ENCODE data around the gene SCGB1D2.
"Not testable (repeated sequence)": the region's sequence is repeated elsewhere in the genome, so short reads cannot be mapped to it uniquely, and the experiment has no call there.

Gene SCGB1D2

GRCh38 chr11:62242021-62242420 lies at the start of gene SCGB1D2:
Gene SCGB1D2 (plus strand): TSS chr11:62242239. CDS start chr11:62242308, 69 bp downstream.
- DNase-seq = peak in 15 of 56 donors; percentile 3 to 58 (median 9)

- no peak for DNase-seq
Measured at GRCh38 chr11:62193952-62194351, 48.1 kb upstream of the SCGB1D2 start.

- DNase-seq = not testable (repeated sequence)
Measured at GRCh38 chr11:62195010-62195409, 47.0 kb upstream of the SCGB1D2 start.

DNA sequence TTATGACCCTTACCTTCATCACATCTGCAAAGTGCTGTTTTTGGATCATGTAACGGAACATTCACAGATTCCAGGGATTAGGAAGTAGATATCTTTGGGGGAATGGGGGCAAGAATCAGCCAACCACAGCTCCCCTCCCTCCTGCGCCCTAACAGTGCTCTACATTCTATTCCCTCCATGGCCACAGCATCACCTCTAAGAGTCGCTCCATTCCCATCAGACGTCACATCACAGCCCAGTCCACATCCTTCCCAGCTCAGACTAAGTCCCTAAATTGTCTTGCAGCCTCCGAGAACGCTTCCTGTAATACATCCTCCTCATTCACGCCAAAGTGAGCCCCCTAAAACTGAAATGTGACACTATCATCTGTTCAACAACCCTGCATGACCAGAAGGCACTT lies 46.1 kb upstream of the SCGB1D2 start:
- DNase-seq = no peak

DNA sequence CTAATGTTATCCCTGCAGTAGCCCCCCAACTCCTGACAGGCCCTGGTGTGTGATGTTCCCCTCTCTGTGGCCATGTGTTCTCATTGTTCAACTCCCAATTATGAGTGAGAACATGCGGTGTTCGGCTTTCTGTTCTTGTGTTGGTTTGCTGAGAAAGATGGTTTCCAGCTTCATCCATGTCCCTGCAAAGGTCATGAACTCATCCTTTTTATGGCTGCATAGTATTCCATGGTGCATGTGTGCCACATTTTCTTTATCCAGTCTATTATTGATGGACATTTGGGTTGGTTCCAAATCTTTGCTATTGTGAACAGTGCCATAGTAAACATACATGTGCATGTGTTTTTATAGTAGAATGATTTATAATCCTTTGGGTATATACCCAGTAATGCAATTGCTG lies 44.6 kb upstream of the SCGB1D2 start:
- not testable (repeated sequence) for DNase-seq

GRCh38 chr11:62201376-62201775 lies 40.7 kb upstream of the SCGB1D2 start:
- no peak for DNase-seq

GRCh38 chr11:62202910-62203309 lies 39.1 kb upstream of the SCGB1D2 start:
- no peak for DNase-seq

- DNase-seq = no peak
Measured at GRCh38 chr11:62204430-62204829, 37.6 kb upstream of the SCGB1D2 start.

- DNase-seq = no peak
Measured at GRCh38 chr11:62205441-62205840, 36.6 kb upstream of the SCGB1D2 start.

DNA sequence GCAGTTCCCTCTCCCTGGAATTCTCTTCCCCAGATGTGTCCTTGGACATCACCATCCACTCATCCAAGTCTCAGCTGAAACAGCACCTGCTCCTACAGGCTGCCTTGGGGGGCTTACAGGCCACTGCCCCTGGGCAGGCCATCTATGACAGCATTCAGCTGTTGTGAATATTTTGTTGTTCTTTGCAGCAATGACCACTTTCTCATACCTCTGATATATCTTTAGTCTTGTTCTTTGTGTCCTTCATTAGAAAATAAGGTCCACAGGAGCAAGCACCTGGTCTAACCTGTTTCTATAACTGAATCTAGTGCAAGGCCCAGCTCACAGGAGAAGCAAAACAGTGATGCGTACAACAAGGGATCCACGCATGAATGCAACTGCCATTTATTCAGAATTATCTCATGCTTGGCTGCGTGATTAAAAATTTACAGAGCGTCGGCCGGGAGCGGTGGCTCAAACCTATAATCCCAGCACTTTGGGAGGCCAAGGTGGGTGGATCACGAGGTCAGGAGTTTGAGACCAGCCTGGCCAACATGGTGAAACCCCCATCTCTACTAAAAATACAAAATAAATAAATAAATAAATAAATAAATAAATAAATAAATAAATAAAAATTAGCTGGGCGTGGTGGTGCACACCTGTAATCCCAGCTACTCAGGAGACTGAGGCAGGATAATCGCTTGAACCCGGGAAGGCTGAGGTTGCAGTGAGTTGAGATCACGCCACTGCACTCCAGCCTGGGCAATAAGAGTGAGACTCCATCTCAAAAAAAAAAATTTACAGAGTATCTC lies 35.6 kb upstream of the SCGB1D2 start:
- not testable (repeated sequence) for DNase-seq

- DNase-seq = no peak
Measured at GRCh38 chr11:62208785-62209144, 33.3 kb upstream of the SCGB1D2 start.

DNA sequence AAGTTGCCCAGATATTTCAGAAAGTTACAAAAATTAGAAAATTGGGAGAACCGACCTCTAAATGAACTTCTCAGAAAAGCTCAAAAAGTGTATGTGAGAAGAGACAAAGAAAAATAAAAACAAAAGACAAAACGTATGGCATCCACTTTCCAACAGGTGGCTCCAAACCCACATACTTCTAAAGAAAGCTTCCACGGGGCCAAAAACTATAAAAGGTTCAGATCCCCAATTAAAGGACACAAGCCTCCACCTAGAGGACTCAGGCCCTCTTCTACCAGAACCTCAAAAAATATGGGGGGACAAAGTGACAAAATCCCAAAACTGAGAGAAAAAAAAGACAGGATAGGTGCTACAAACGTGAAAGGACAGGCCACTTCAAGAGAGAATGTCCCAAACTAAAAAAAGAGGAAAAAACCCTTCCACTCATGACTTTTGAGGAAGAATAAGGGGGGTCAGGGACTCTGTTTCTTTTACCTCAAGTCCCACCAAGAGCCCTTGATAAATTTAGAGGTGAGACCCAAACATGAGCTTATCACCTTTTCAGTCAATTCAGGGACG lies 24.8 kb upstream of the SCGB1D2 start:
- DNase-seq = no peak

- DNase-seq = no peak
Measured at GRCh38 chr11:62221498-62221897, 20.5 kb upstream of the SCGB1D2 start.

- no peak for DNase-seq
Measured at GRCh38 chr11:62223095-62223494, 18.9 kb upstream of the SCGB1D2 start.

GRCh38 chr11:62233730-62234129 lies 8.3 kb upstream of the SCGB1D2 start:
- no peak for DNase-seq

DNA sequence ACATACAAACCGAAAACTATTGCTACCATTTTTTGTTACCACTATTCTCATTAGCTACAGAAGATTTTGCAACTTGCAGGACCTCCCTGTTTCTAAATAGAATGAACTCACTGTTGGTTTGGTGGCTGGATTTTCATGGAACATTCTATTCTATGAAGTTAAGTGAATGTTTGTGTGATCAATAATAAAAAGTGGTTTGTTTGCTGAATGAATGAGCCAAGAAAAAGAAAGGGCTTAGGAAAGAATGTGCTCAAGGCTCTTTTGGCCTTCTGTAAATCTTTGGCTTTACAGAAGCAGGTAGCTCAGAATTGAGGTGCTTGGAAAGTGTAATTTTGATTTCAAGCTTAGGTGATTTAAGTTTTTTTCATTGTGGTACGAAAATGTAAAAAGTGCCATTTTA lies 5.9 kb upstream of the SCGB1D2 start:
- no peak for DNase-seq

GRCh38 chr11:62237499-62237898 lies 4.5 kb upstream of the SCGB1D2 start:
- DNase-seq = no peak

DNA sequence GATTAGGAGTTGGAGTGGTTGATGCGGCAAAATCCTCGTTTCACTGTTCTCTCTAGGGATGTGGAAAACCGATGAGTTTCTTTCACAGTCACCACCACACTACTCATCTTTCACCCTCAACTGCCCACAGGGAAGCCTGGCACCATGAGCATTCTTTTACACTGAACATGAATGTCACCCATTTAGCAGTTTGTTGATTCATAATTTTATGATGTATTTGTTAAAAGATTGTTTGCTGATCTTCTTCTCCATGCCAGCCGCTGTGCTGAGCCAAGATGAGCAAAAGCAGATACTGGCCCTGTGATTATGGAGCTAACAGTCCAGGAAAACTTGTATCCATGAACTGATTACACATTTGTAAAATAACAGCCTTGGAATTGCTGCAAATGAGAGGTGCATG lies 3.9 kb upstream of the SCGB1D2 start:
- no peak for DNase-seq

GRCh38 chr11:62241095-62241494 lies 944 bp upstream of the SCGB1D2 start:
- DNase-seq = no peak

- peak in 1 of 56 donors; percentile 8 for DNase-seq
Measured at GRCh38 chr11:62245271-62245753, 3.3 kb downstream of the SCGB1D2 start.

- no peak for DNase-seq
Measured at GRCh38 chr11:62251698-62252097, 9.7 kb downstream of the SCGB1D2 start.

DNA sequence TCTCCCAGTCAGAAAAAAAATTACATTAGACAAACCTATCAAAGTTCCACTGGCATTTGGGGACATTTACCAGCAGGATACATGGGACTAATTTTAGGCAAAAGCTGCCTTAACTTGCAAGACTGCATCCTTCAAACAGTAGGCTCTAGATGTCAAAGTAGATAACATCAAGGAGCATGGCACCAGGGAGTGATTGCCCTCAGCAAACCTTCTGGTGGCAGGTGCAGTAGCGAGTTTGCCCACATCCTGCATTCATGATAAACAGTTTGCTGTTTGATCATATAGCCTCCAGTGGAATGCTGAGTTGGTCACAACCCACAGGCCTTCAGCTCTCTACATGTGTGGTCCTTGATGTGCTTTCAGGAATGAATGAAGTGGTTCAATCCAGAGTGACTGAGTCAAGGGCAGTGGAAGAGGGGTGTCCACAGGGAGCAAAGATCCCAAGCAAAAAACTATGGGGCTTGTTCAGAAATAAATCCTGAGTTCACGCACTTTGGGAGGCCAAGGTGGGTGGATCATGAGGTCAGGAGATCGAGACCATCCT lies 12.0 kb downstream of the SCGB1D2 start:
- DNase-seq = no peak

- DNase-seq = no peak
Measured at GRCh38 chr11:62256281-62256680, 14.2 kb downstream of the SCGB1D2 start.

All from nucleus accumbens (tissue), 56 donors.